ENCODE measurements around the gene HMOX2.

GRCh38 chr16:4454623-4455022 is 21.6 kb upstream of the HMOX2 start:
- no peak for TF ChIP-seq CTCF (IDR thresholded peaks at IDR 0.05)
- no peak for TF ChIP-seq POLR2A (IDR thresholded peaks at IDR 0.05; ENCODE audit: low read depth)

All from esophagus muscularis mucosa (tissue), 3 donors.